Cardiac septum (tissue), 1 donor: Measurements from ENCODE around the gene DFFB. TPM values are rescaled to one million over a fixed set of nuclear protein-coding genes. Genes with fewer than 3 reads are reported as not detected.
A peak's percentile ranks its signal among the peaks of the same experiment; 100 is the strongest.
"Not testable (repeated sequence)": the region's sequence is repeated elsewhere in the genome, so short reads cannot be mapped to it uniquely, and the experiment has no call there.

Experiments used
- DNase-seq: peaks from one replicate; pipeline ENCODE4 v3.0.0-alpha.2; 2020; ENCODE audit warnings: low spot score
- intact Hi-C: fragments of 100-400 bp; cut with DNase I; formaldehyde crosslinking; loops from one replicate; pipeline ENCODE4 v1.14.0; 2022
- total RNA-seq: library from RNA; stranded (reverse); fragmentation: NEBNext Ultra II Directional; extraction: Animal tissue kit (Norgen Biotek cat#: 25700); gene quantifications from one replicate; pipeline ENCODE4 v1.2.1, GENCODE V29; 2021
- donor health status: DM: no; HTN: no; CAD: no.

DFFB gene
- total RNA-seq, 1 donor from 2014 or later, result 2.9 TPM

- DNase-seq, result peak; percentile 69
- intact Hi-C loops, result no loop called here
Measured at GRCh38 chr1:3905266-3905952, 48.1 kb downstream of the DFFB start.

GRCh38 chr1:3905953-3906671, 48.8 kb downstream of the DFFB start:
- DNase-seq, result peak; percentile 53
- intact Hi-C loops, result no loop called here

- DNase-seq, result no peak
- intact Hi-C loops, result no loop called here
Measured at GRCh38 chr1:3906672-3907020, 49.4 kb downstream of the DFFB start.

- peak; percentile 47 for DNase-seq
- intact Hi-C loops, result no loop called here
Measured at GRCh38 chr1:3907031-3907534, 49.8 kb downstream of the DFFB start.

- peak; percentile 72 for DNase-seq
- intact Hi-C loops, result no loop called here
Measured at GRCh38 chr1:3907621-3908165, 50.4 kb downstream of the DFFB start.

GRCh38 chr1:3908886-3909517, 51.7 kb downstream of the DFFB start:
- intact Hi-C loops, result no loop called here
- peak; percentile 36 for DNase-seq

GRCh38 chr1:3909615-3910014, 52.3 kb downstream of the DFFB start:
- intact Hi-C loops, result loop anchor here (5.0 kb wide), 1 partner anchor 1838 kb away; no protein-coding TSS in a partner anchor

GRCh38 chr1:3910049-3910731, 52.9 kb downstream of the DFFB start:
- peak; percentile 74 for DNase-seq
- intact Hi-C loops, result loop anchor here (5.0 kb wide), 1 partner anchor 1837 kb away; no protein-coding TSS in a partner anchor

More at GRCh38 chr1:3909615-3910014, 52.3 kb downstream of the DFFB start:
- peak; percentile 43 for DNase-seq

- intact Hi-C loops, result loop anchor here (5.0 kb wide), 1 partner anchor 1836 kb away; no protein-coding TSS in a partner anchor
- DNase-seq, result peak; percentile 80
Measured at GRCh38 chr1:3910857-3911845, 53.9 kb downstream of the DFFB start.

- peak; percentile 72 for DNase-seq
- intact Hi-C loops, result loop anchor here (5.0 kb wide), 1 partner anchor 1835 kb away; no protein-coding TSS in a partner anchor
Measured at GRCh38 chr1:3911981-3912808, 54.9 kb downstream of the DFFB start.

- DNase-seq, result peak; percentile 67
- intact Hi-C loops, result loop anchor here (5.0 kb wide), 1 partner anchor 1834 kb away; no protein-coding TSS in a partner anchor
Measured at GRCh38 chr1:3912809-3913685, 55.8 kb downstream of the DFFB start.

GRCh38 chr1:3914331-3914851, 57.1 kb downstream of the DFFB start:
- intact Hi-C loops, result loop anchor here (5.0 kb wide), 1 partner anchor 1833 kb away; no protein-coding TSS in a partner anchor
- peak; percentile 66 for DNase-seq

- intact Hi-C loops, result loop anchor here (5.0 kb wide), 1 partner anchor 1832 kb away; no protein-coding TSS in a partner anchor
- peak; percentile 56 for DNase-seq
Measured at GRCh38 chr1:3914911-3915310, 57.6 kb downstream of the DFFB start.

- DNase-seq, result peak; percentile 64
- intact Hi-C loops, result no loop called here
Measured at GRCh38 chr1:3915551-3916121, 58.4 kb downstream of the DFFB start.

- intact Hi-C loops, result no loop called here
- peak; percentile 47 for DNase-seq
Measured at GRCh38 chr1:3917761-3918160, 60.5 kb downstream of the DFFB start.

GRCh38 chr1:3918359-3918758, 61.1 kb downstream of the DFFB start:
- DNase-seq, result peak; percentile 59
- intact Hi-C loops, result not testable (repeated sequence)
